ENCODE measurements around the gene SEC14L1.

GRCh38 chr17:77189148-77189547, 48.4 kb downstream of the SEC14L1 start:
- TF ChIP-seq CTCF (IDR thresholded peaks at IDR 0.05) (no peak), EP300 (IDR thresholded peaks at IDR 0.05) (no peak), POLR2AphosphoS5 (IDR thresholded peaks at IDR 0.05) (no peak)
